Thyroid gland (tissue), 4 donors: Measurements from ENCODE around the gene FIG4.

Experiments used
- CTCF ChIP-seq, 6 experiments: fragments of 200-600 bp in 3 of 6; fragments of 450-650 bp in 3 of 6; sonication (generic) in 3 of 6; IDR thresholded peaks; one replicate each; pipeline ENCODE4 v1.5.1; 2016 to 2019; ENCODE audit warnings: antibody characterized with exemption in 6 of 6, mild to moderate bottlenecking in 2 of 6, inconsistent platforms in 1 of 6, moderate library complexity in 1 of 6
- POLR2A ChIP-seq, 2 donors: fragments of 450-650 bp; IDR thresholded peaks; one replicate each; pipeline ENCODE4 v1.6.1; 2017; ENCODE audit warnings: antibody characterized with exemption in 2 of 2, mild to moderate bottlenecking in 2 of 2, moderate library complexity in 1 of 2

GRCh38 chr6:109787312-109787711 is 96.2 kb downstream of the FIG4 start:
- no peak for TF ChIP-seq CTCF (IDR thresholded peaks at IDR 0.05)
- no peak for TF ChIP-seq POLR2A (IDR thresholded peaks at IDR 0.05)
